G401.6 (cell line): ENCODE data around the gene TNRC18.
A peak's percentile ranks its signal among the peaks of the same experiment; 100 is the strongest.
"Not testable (repeated sequence)": the region's sequence is repeated elsewhere in the genome, so short reads cannot be mapped to it uniquely, and the experiment has no call there.

Experiments used
- FAIRE-seq: peaks from 2 replicates; lab custom pipeline; 2012; peaks lifted over from hg19 to GRCh38; lab: Jason Lieb, UNC

Gene TNRC18

GRCh38 chr7:5423306-5423975 is at the start of gene TNRC18:
TSS of gene TNRC18 (minus strand) at chr7:5423834. CDS start at chr7:5421246, 2,588 bp downstream.
- no peak for FAIRE-seq

- FAIRE-seq = no peak
Measured at GRCh38 chr7:5472432-5473315, 49.0 kb upstream of the TNRC18 start.

GRCh38 chr7:5471623-5472022 is 48.0 kb upstream of the TNRC18 start:
- FAIRE-seq = not testable (repeated sequence)

- FAIRE-seq = no peak
Measured at GRCh38 chr7:5470816-5471215, 47.2 kb upstream of the TNRC18 start.

GRCh38 chr7:5470167-5470532 is 46.5 kb upstream of the TNRC18 start:
- FAIRE-seq = no peak

- no peak for FAIRE-seq
Measured at GRCh38 chr7:5469375-5470166, 45.9 kb upstream of the TNRC18 start.

GRCh38 chr7:5467645-5468044 is 44.0 kb upstream of the TNRC18 start:
- FAIRE-seq = no peak

- no peak for FAIRE-seq
Measured at GRCh38 chr7:5466551-5466950, 42.9 kb upstream of the TNRC18 start.

GRCh38 chr7:5463031-5463430 is 39.4 kb upstream of the TNRC18 start:
- no peak for FAIRE-seq

GRCh38 chr7:5462216-5462615 is 38.6 kb upstream of the TNRC18 start:
- FAIRE-seq = no peak

- FAIRE-seq = no peak
Measured at GRCh38 chr7:5458921-5459480, 35.4 kb upstream of the TNRC18 start.

GRCh38 chr7:5457245-5457735 is 33.7 kb upstream of the TNRC18 start:
- FAIRE-seq = no peak

- FAIRE-seq = no peak
Measured at GRCh38 chr7:5456409-5456808, 32.8 kb upstream of the TNRC18 start.

GRCh38 chr7:5455581-5456219 is 32.1 kb upstream of the TNRC18 start:
- FAIRE-seq = no peak

- FAIRE-seq = no peak
Measured at GRCh38 chr7:5455175-5455574, 31.5 kb upstream of the TNRC18 start.

GRCh38 chr7:5454485-5454884 is 30.9 kb upstream of the TNRC18 start:
- FAIRE-seq = no peak

- FAIRE-seq = no peak
Measured at GRCh38 chr7:5453566-5454075, 30.0 kb upstream of the TNRC18 start.

- FAIRE-seq = peak; percentile 67
Measured at GRCh38 chr7:5452937-5453540, 29.4 kb upstream of the TNRC18 start.

GRCh38 chr7:5452470-5452899 is 28.9 kb upstream of the TNRC18 start:
- FAIRE-seq = no peak

- no peak for FAIRE-seq
Measured at GRCh38 chr7:5451391-5451790, 27.8 kb upstream of the TNRC18 start.
